ENCODE data around the gene SLC16A12.

DNA sequence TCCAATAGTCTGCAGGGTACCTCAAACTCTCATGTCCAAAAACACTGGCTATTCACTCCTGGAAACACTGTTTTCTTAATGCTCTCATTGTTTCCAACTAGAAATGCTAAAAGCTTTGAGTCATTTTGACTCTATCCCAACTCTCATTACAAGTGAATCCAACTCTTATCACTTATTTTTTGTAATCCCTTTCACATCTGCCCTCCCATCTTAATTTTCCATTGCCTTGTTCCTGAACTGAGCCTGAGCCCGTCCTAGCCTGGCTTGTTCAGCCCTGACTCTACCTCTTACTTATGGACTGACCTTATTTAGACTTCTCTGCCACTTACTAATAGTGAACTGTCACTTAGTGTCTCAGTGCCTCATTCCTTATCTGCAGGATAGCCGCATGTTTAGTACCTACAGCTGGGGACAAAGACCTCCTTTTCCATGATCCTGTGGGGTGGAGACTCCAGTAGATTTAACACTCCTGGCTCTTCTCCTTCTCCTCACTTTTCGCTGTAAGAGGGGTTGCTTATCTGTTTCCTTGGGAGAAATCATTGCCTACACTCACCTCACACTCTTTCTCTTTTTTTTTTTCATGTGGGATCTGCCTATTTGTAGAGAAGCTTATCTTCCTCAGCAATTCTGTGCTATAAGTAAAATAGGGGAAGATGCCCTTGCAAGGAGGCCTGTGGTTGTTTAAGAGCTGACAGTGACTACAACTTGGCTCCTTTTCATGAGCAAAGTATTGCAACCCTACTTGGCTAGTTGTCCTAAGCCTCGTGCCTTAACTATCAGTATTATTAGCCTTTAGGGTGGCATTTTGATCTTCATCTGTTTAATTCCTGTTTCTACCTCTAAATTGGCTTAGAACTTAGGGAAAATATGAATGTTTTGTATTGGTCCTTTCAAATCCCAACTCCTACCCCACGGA, 56.4 kb downstream of the SLC16A12 start:
- TF ChIP-seq REST (IDR thresholded peaks at IDR 0.05; ENCODE audit: insufficient read depth in 1 of 2, low read depth in 2 of 2, low read length in 2 of 2) (no peak), POLR2AphosphoS5 (IDR thresholded peaks at IDR 0.05; ENCODE audit: low read depth, low read length) (no peak), SIN3A (IDR thresholded peaks at IDR 0.05; ENCODE audit: borderline replicate concordance, insufficient read depth, low read length) (no peak)

Measured in PFSK-1 (cell line).